HG02884 (cell line): ENCODE results near the gene RBM47.

ENCODE experiments used
- ATAC-seq: cut with Tn5 transposase; IDR thresholded peaks from one replicate; pipeline ENCODE4 v1.9.1; 2021; ENCODE audit warnings: mild to moderate bottlenecking, moderate library complexity; ENCODE audit not compliant: unreplicated experiment

The RBM47 gene

GRCh38 chr4:40380647-40381046, 249.0 kb downstream of the RBM47 start:
- ATAC-seq: no peak

- ATAC-seq: no peak
These were observed 250.4 kb downstream of the RBM47 start for GRCh38 chr4:40379248-40379647.

GRCh38 chr4:40378619-40379018, 251.0 kb downstream of the RBM47 start:
- no peak for ATAC-seq

- ATAC-seq: no peak
These were observed 251.9 kb downstream of the RBM47 start for GRCh38 chr4:40377512-40378365.

GRCh38 chr4:40375620-40376019, 254.0 kb downstream of the RBM47 start:
- no peak for ATAC-seq

GRCh38 chr4:40375095-40375494, 254.6 kb downstream of the RBM47 start:
- ATAC-seq: no peak

GRCh38 chr4:40373636-40374035, 256.0 kb downstream of the RBM47 start:
- ATAC-seq: no peak
